ENCODE results near the gene CEP295NL. TPM values are rescaled to one million over a fixed set of nuclear protein-coding genes. Genes with fewer than 3 reads are reported as not detected.

Gene CEP295NL
- total and polyA plus RNA-seq, 2 of the 13 experiments (the other 11 are each of a cell fraction or from before 2014, with no cell fraction given), result not detected

GRCh38 chr17:78908426-78908825 is 5.4 kb upstream of the CEP295NL start (continued):
- TF ChIP-seq SKIL (CRISPR knock-in tag; IDR thresholded peaks at IDR 0.05; ENCODE audit: borderline replicate concordance), result no peak
- TF ChIP-seq ZNF292 (CRISPR knock-in tag; IDR thresholded peaks at IDR 0.05; ENCODE audit: borderline replicate concordance, low read depth), result no peak
- TF ChIP-seq BORCS8-MEF2B (CRISPR knock-in tag; IDR thresholded peaks at IDR 0.05), result no peak
- TF ChIP-seq SNAPC2 (CRISPR knock-in tag; IDR thresholded peaks at IDR 0.05), result no peak
- no peak for TF ChIP-seq KDM5A (IDR thresholded peaks at IDR 0.05; ENCODE audit: borderline replicate concordance, low read length)
- TF ChIP-seq TBX3 (IDR thresholded peaks at IDR 0.05; ENCODE audit: borderline replicate concordance), result no peak
- no peak for TF ChIP-seq ATF4 (CRISPR knock-in tag; IDR thresholded peaks at IDR 0.05)
- no peak for TF ChIP-seq FOXA1 (IDR thresholded peaks at IDR 0.05)
- TF ChIP-seq FOXA1 (CRISPR knock-in tag; IDR thresholded peaks at IDR 0.05), result peak; percentile 71
- TF ChIP-seq GPBP1L1 (CRISPR knock-in tag; IDR thresholded peaks at IDR 0.05), result no peak
- no peak for TF ChIP-seq GABPA (IDR thresholded peaks at IDR 0.05; ENCODE audit: low read depth, low read length)
- no peak for TF ChIP-seq GABPA (CRISPR knock-in tag; IDR thresholded peaks at IDR 0.05; ENCODE audit: low read depth)
- peak; percentile 60 for TF ChIP-seq FOXA3 (CRISPR knock-in tag; IDR thresholded peaks at IDR 0.05)
- TF ChIP-seq CERS6 (CRISPR knock-in tag; IDR thresholded peaks at IDR 0.05), result no peak
- no peak for TF ChIP-seq KLF6 (CRISPR knock-in tag; IDR thresholded peaks at IDR 0.05)
- no peak for TF ChIP-seq TCF7L2 (IDR thresholded peaks at IDR 0.05; ENCODE audit: low read depth, low read length)
- no peak for TF ChIP-seq PITX1 (CRISPR knock-in tag; IDR thresholded peaks at IDR 0.05)
- no peak for TF ChIP-seq MED1 (CRISPR knock-in tag; IDR thresholded peaks at IDR 0.05)
- TF ChIP-seq ZNF337 (CRISPR knock-in tag; IDR thresholded peaks at IDR 0.05; ENCODE audit: borderline replicate concordance, low read depth), result no peak
- no peak for TF ChIP-seq IRX3 (CRISPR knock-in tag; IDR thresholded peaks at IDR 0.05; ENCODE audit: borderline replicate concordance, low read depth)
- TF ChIP-seq MIER3 (CRISPR knock-in tag; IDR thresholded peaks at IDR 0.05; ENCODE audit: borderline replicate concordance), result no peak
- TF ChIP-seq SPEN (CRISPR knock-in tag; IDR thresholded peaks at IDR 0.05; ENCODE audit: low read depth), result no peak
- no peak for TF ChIP-seq DNMT3B (CRISPR knock-in tag; conservative IDR thresholded peaks at IDR 0.05)
- TF ChIP-seq KAT8 (CRISPR knock-in tag; IDR thresholded peaks at IDR 0.05), result no peak

Measured in HepG2 (cell line).